ENCODE results near the gene GNL3.
"Not testable (repeated sequence)": the region's sequence is repeated elsewhere in the genome, so short reads cannot be mapped to it uniquely, and the experiment has no call there.

GNL3 gene

DNA sequence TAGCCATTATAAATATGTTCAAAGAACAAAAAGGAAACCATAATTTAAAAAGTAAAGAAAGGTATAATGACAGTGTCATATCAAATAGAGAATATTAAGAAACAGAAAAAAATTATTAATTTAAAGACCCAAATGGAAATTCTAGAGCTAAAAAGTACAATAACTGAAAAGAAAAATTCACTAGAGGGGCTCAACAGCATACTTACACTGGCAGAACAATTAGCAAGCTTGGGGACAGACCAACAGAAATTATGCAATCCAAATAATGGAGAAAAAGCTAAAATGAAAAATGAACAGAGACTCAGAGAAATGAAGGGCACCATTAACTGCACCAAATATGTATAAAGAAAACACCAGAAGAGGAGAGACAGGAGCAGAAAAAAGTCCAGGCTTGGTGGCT, 33.8 kb downstream of the GNL3 start:
- no peak for DNase-seq (ENCODE audit: low read depth in 2 of 2)

DNA sequence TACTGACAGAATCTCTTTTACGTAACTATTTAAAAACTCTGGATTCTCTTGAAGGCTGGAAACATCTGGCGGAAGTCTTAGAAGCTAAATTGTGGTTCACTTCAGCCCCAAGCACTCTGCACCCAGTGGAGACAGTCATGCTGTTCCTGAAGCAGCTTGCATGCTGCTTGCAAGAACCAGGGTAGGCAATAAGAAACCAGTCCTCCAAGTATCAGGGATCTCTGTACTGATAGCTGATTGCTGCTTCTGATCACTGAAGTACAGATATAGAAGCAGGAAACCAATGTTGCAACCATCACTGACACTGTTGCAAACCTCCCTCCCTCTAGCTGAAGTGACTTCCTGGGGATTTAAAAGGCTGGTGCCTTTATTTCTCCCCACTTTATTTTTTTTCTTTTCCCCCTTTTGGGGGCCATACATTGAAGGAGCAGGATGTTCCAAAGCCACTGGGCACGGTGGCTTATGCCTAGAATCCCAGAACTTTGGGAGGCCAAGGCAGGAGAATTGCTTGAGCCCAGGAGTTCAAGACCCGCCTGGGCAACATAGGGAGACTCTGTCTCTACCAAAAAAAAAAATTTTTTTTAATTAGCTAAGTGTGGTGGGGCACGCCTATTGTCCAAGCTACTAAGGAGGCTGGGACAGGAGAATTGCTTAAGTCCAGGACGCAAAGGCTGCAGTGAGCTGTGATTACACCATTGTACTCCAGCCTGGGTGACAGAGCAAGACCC, 35.3 kb downstream of the GNL3 start:
- DNase-seq (ENCODE audit: low read depth in 2 of 2) = no peak

DNA sequence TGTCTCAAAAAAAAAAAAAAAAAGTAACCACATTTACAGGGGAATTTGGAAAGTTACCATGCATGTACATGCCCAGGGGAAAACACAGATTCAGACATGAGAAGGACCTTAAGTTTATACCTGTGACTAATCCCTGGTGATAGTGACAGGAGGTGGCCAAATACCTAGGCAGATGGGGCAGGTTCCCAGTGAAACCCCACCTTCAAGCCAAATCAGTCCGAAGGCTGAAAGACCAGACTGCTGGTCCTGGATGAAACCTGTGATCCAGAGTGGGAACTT, 35.8 kb downstream of the GNL3 start:
- no peak for DNase-seq (ENCODE audit: low read depth in 2 of 2)

DNA sequence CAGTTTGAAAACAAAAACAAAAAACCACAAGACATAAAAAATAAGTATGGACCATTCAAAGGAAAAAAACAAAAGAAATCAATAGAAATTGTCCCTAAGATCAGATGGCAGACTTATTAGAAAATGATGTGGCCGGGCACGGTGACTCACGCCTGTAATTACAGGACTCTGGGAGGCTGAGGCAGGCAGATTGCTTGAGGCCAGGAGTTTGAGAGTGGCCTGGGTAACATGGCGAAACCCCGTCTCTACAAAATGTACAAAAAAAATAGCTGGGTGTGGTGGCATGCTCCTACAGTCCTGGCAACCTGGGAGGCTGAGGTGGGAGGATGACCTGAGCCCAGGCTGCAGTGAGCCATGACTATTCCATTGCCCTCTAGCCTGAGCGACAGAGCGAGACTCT, 36.7 kb downstream of the GNL3 start:
- DNase-seq (ENCODE audit: low read depth in 2 of 2) = no peak

DNA sequence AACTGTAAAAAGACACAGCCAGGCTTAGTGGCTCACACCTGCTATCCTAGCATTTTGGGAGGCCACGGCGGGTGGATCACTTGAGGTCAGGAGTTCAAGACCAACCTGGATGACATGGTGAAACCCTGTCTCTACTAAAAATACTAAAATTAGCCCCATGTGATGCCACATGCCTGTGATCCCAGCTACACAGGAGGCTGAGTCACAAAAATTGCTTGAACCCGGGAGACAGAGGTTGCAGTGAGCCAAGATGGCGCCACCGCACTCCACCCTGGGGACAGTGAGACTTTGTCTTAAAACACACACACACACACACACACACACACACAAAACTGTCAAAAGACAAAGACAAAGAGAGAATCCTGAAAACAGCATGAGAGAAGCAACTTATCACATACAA, 38.1 kb downstream of the GNL3 start:
- no peak for DNase-seq (ENCODE audit: low read depth in 2 of 2)

DNA sequence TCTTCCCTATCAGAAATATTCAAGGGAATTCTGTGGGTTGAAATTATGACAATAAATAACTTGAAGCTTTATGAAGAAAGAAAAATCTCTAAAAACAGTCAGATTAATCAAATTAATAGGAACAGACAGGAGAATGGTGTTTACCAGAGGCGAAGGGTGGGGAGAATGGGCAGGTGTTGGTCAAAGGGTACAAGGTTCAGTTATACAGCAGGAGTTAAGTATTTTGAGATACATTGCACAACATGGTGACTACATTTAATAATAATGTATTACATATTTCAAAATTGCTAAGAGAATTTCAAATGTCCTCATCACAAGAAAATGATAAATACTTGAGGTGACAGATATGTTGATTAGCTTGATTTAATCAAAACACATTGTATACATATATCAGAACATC, 38.7 kb downstream of the GNL3 start:
- DNase-seq (ENCODE audit: low read depth in 2 of 2) = no peak

DNA sequence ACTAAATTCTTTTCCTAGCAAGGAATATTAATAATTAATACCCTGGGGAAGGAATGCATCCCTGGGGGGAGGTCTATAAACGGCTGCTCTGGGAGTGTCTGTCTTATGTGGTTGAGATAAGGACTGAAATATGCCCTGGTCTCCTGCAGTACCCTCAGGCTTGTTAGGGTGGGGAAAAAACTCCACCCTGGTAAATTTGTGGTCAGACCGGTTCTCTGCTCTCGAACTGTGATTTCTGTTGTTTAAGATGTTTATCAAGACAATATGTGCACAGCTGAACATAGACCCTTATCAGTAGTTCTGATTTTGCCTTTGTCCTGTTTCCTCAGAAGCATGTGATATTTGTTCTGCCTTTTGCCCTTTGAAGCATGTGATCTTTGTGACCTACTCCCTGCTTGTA, 42.9 kb downstream of the GNL3 start:
- not testable (repeated sequence) for DNase-seq (ENCODE audit: low read depth in 2 of 2)

DNA sequence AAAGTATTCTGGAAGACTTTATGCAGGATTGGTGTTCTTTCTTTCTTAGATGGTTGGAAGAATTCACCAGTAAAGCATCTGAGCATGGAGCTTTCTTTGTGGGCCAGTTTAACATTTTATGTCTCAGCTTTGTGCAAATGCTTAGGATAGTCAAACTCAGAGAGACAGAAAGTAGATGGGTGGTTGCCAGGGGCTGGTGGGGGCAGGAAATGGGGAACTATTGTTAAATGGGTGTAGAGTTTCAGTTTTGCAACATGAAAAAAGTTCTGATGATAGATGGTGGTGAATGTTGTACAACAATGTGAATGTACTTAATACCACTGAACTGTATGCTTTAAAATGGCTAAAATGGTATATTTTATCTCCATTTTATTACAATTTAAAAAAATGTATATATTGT, 44.8 kb downstream of the GNL3 start:
- no peak for DNase-seq (ENCODE audit: low read depth in 2 of 2)

DNA sequence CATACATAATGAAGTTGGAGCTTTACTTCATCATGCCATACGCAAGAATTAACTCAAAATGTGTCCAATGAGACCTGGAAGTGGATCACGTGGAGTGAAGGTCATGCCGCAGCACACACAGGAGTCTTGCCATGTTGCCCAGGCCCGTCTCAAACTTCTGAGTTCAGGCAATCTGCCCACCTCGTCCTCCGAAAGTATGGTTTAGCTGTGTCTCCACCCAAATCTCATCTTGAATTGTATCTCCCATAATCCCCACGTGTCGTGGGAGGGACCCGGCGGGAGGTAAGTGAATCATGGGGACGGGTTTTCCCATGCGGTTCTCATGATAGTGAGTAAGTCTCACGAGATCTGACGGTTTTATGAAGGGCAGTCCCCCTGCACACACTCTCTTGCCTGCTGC, 45.8 kb downstream of the GNL3 start:
- DNase-seq (ENCODE audit: low read depth in 2 of 2) = no peak

DNA sequence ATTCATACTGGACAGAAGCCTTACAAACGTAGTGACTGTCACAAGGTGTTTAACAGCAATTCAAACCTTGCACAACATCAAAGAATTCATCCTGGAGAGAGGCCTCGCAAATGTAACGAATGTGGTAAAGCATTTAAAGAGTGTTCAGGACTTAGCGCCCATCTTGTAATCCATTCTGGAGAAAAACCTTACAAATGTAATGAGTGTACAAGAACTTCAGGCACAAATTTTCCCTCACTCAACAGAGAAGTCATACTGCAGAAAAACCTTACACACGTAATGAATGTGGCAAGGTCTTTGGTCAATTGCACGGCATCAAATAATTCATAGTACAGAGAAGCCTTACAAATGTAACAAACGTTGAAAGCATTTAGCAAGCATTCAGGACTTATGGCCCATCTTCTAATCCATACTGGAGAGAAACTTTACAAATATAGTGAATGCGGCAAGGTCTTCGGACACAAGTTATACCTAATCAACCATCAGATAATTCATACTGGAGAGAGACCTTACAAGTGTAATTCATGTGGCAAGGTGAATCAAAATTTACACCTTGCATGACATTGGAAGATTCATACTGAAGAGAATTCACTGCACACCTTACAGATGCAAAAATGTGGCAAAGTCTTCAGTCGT, 47.5 kb downstream of the GNL3 start:
- no peak for DNase-seq (ENCODE audit: low read depth in 2 of 2)

DNA sequence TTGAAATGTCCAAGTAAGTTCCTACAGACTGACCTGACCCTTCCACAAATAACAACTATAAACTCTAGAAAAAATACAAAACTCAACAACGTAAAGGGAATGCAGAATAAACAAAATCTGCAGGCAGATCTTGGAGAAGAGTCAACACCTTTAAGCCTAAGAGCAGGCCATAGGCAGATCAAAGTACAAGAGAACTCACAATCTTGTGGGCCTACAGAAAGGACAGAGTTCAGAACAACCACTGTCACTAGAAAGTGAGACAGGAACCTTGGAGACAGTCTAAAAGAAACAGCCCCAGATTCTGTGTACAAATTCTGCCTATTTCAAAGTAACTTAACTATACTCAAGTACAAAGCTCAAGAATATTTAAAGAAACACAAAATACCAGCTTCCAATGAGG, 53.9 kb downstream of the GNL3 start:
- DNase-seq (ENCODE audit: low read depth in 2 of 2) = no peak

DNA sequence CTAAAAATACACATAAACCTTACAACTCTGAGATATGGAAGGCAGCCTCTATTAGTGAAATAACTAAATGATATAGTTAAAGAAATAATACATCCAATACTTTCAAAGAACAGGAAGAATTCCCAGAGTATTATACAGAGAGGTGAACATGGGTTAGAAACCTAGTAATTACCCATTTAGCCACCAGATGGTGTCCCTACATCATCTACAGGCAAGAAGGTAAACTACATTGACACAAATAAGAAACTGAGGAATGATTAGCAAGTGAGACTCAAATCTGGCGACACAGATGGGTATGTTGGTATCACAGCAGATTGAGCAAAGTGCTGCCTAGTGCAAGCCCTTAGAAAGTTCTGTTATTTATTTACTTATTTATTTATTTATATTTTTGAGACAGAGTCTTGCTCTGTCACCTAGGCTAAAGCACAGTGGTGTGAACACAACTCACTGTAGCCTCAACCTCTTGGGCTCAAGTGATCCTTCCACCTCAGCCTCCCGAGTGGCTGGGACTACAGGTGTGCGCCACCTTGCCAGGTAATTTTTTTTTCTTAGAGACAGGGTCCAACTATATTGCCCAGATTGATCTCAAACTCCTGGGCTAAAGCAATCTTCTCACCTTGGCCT, 56.7 kb downstream of the GNL3 start:
- DNase-seq (ENCODE audit: low read depth in 2 of 2) = no peak

DNA sequence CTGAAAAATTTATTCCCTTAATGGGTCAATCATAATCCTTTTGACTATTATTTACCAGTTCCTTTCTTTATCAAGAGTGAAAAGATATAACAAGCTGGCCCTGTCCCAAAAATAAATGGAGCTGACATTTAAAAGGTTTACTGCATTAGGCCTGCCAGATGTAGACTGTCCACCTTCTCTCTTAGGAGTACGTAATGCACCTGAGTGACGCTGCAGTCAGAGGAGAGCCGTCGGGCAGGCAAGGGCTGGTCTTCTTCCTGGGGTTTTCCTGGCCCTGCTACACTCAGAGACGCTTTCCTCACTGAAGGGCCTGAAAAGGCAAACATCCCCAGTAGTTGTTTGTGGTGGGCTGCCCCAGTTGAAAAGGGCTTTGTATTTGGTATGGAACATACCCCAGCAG, 57.3 kb downstream of the GNL3 start:
- DNase-seq (ENCODE audit: low read depth in 2 of 2) = no peak

DNA sequence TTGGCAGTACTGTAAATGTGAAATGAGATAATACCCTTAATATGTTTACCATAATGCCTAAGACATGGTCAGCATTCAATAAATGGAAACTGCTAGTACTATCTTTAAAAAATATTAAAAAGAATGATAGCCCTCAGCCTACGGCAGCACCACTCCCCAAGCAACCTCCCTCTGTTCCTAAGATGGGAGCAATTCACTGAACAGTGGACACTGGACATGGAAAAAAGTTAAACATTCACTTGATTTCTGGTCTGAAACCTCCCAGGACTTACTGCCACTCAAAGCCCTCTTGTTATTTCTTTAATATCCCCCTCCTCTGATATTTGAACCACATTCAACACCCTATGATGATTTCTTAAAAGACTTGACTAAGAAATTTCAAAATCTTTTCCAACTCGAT, 57.9 kb downstream of the GNL3 start:
- no peak for DNase-seq (ENCODE audit: low read depth in 2 of 2)

All from stimulated activated CD4-positive, alpha-beta T cell treated with anti-CD3 and anti-CD28 coated beads, Interleukin-1b, Interleukin-23, amount 100 ng/mL, for 1 hour (primary cell).